GM18508 (cell line): ENCODE data around the gene CELF3.
"Not testable (repeated sequence)": the region's sequence is repeated elsewhere in the genome, so short reads cannot be mapped to it uniquely, and the experiment has no call there.

Experiments used
- ATAC-seq: cut with Tn5 transposase; IDR thresholded peaks from one replicate; pipeline ENCODE4 v1.9.1; 2021; ENCODE audit warnings: moderate number of reproducible peaks; ENCODE audit not compliant: insufficient read depth, unreplicated experiment

The CELF3 gene

GRCh38 chr1:151704246-151704645, 12.4 kb downstream of the CELF3 start:
- no peak for ATAC-seq

DNA sequence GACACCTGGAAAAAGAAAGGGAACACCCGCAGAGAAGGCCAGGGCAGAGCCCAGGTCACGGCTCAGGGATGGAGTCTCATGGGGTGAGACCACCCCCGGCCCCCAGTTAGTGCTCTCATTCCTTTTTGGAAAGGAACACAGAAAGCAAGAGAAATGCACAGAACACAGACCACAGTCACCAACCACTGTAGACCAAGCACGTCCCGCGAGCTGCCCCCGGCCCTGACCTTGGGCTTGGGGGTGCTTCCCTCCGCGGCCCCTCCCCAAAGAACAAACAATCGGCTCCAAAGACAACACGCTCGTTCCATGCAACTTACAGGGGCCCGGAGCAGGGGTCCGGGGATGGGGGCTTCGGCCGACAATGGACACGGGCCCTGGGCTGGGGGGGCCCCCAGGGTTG, 12.8 kb downstream of the CELF3 start:
- ATAC-seq = no peak

- ATAC-seq = no peak
Measured at GRCh38 chr1:151702936-151703335, 13.7 kb downstream of the CELF3 start.

- ATAC-seq = no peak
Measured at GRCh38 chr1:151701515-151701914, 15.1 kb downstream of the CELF3 start.

GRCh38 chr1:151693057-151693651, 23.4 kb downstream of the CELF3 start:
- ATAC-seq = no peak

DNA sequence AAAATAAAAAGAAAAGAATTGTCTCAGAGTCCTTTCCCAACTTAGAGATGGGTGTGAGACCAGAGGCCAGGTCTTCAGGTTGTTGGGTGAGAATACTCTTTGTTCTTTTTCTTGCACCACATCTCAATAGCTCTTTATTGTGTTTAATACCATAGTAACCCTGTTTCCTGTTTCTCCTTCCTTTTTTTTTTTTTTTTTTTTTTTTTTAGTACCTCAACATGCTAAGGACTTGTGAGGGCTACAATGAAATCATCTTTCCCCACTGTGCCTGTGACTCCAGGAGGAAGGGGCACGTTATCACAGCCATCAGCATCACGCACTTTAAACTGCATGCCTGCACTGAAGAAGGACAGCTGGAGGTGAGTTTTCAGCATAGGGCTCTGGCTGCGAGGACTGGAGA, 24.4 kb downstream of the CELF3 start:
- ATAC-seq = no peak

DNA sequence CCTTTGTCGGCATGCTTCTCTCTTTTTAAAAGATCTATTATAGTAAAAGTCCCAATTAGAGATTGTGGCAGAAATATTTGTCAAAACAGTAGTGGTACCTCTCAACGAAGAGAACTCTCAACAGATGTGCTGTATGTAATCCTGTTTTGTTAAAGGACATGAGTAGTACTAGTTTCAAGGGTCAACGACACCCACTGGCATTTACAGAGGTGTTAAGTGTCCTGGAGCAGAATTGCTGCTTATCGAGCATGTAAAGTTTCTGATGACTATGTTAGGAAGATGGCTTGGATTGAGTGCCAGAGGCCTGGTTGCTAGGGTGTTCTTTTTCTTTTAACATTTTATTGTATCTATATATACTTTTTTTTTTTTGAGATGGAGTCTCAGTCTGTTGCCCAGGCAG, 27.1 kb downstream of the CELF3 start:
- ATAC-seq = no peak

- ATAC-seq = no peak
Measured at GRCh38 chr1:151686561-151686960, 30.0 kb downstream of the CELF3 start.

DNA sequence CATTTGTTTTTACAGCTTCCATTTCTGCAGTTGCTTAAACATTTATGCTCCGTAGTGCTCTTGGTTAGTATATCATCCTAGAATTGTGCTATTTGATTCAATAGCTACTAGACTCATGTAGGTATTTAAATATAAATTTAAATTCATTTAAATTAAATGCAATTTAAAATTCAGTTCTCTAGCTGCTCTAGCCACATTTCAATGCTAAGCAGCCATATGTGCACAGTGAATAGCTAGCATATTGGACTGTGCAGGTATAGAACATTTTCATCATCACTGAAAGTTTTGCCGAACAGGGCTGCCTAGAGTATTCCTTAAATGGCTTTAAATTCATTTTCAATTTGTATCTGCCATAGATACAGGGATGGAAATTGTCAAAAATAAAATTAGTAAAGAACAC, 32.5 kb downstream of the CELF3 start:
- no peak for ATAC-seq

DNA sequence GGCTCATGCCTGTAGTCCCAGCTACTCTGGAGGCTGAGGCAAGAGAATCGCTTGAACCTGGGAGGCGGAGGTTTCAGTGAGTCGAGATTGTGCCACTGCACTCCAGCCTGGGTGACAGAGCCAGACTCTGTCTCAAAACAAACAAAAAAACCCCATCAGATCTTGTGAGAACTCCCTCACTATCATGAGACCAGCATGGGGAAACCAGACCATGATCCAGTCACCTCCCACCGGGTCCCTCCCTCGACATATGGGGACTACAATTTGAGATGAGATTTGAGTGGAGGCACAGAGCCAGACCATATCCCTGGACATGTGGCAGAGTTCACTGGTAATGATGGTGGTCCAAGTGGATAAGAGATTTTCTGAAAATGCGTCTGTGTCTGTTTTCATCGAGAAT, 33.7 kb downstream of the CELF3 start:
- ATAC-seq = not testable (repeated sequence)

- ATAC-seq = no peak
Measured at GRCh38 chr1:151681923-151682322, 34.7 kb downstream of the CELF3 start.

DNA sequence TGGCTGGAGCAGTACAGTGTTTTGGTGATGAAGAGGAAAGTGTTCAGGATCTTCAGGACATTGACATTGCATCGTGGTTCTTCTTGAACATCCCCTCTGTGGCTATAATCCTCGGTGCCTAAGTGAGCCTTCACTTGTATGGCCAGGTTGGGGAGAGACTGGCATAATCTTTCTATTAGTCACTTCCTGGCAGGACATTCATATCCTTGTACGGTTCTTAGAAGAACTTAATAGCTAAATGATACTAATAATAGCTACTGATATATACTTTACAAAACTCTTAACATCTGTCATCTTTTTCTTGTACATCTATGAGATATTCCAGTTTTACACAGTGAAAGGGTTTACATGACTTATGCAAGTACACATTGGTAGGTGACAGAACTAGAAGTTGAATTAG, 35.8 kb downstream of the CELF3 start:
- no peak for ATAC-seq

DNA sequence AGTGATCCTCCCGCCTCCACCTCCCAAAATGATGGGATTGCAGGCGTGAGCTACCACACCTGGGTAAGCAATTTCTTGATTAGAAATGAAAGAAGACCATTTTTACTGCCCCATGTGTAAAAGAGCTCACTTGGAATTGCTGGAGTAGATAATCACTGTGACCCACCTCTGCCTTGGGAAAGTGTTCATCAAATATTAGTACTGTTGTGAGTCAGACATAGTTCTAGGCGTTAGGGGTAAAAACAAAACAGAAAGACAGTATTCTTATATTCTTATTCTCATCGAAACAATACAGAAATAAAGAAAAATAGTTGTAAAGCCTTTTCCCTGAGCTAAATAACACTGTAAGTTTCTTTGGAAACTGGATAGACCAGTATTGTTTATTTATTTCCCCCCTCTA, 36.2 kb downstream of the CELF3 start:
- ATAC-seq = no peak

GRCh38 chr1:151673407-151673806, 43.2 kb downstream of the CELF3 start:
- ATAC-seq = no peak

DNA sequence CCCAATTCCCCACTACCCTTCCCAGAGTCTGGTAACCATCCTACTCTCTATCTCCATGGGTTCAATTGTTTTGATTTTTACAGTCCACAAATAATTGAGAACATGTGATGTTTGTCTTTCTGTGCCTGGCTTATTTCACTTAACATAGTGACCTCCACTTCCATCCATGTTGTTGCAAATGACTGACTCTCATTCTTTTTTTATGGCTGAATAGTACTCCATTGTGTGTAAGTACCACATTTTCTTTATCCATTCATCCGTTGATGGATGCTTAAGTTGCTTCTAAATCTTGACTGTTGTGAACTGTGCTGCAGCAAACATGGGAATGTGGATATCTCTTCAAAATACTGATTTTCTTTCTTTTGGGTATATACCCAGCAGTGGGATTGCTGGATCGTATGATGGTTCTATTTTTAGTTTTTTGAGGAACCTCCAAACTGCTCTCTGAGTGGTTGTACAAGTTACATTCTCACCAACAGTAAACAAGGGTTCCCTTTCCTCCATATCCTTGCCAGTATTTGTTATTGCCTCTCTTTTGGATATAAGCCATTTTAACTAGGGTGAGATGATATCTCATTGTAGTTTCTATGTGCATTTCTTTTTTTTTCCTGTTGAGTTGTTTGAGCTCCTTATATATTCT, 46.4 kb downstream of the CELF3 start:
- not testable (repeated sequence) for ATAC-seq

DNA sequence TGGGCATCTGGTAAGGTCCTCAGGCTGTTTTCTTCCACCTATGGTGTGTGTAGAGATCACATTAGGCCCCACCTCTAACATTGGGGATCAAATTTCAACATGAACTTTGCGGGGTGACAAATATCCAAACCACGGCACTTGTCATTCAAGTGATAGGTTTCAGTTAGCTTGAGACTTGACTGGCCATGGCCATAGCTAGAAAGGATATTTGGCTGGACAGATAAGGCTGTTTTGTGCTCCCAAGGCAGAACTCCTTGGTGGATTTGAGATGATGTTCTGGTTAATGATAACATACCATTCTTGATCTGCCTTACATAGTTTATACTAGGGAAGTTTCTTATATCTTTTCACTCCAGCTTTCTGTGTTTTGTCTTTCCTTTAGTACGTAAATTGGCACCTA, 48.5 kb downstream of the CELF3 start:
- no peak for ATAC-seq

GRCh38 chr1:151661751-151662150, 54.9 kb downstream of the CELF3 start:
- ATAC-seq = no peak

- no peak for ATAC-seq
Measured at GRCh38 chr1:151655371-151655770, 61.2 kb downstream of the CELF3 start.

DNA sequence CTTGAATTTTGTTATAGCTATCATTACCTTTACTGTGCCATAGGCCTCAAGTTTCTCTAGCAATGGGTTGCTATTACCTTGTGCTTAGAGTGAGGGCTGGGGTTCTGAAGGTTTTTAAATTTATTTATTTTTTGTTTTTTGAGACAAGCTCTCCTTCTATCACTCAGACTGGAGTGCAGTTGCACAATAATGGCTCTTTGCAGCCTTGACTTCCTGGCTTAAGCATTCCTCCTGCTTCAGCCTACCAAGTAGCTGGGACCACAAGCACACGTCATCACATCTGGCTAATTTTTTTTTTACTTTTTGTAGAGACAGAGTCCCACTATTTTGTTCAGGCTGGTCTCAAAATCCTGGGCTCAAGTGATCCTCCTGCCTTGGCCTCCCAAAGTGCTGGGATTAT, 63.2 kb downstream of the CELF3 start:
- ATAC-seq = no peak
